ENCODE data around the gene PCCB. TPM values are rescaled to one million over a fixed set of nuclear protein-coding genes. Genes with fewer than 3 reads are reported as not detected.

PCCB gene
- total and polyA plus RNA-seq, 2 donors (not counting 3 experiments of a cell fraction or from before 2014, with no cell fraction given) = 28.6 to 36.5 TPM

- H3K9me3 ChIP-seq (replicated peaks; ENCODE audit: control insufficient read depth, insufficient read depth, low read length) = no peaks in the 10 kb centered on the region
- H3K27ac ChIP-seq (ENCODE audit: insufficient read depth, low read depth, low read length) = no peak overlapping the region
- no peaks in the 10 kb centered on the region for H3K4me1 ChIP-seq (ENCODE audit: control insufficient read depth, extremely low read depth, insufficient read depth, low read length)
- H4K20me1 ChIP-seq (replicated peaks; ENCODE audit: control insufficient read depth, extremely low read depth, insufficient read depth, low read length) = no peaks in the 10 kb centered on the region
- no peak overlapping the region for H3K4me3 ChIP-seq (replicated peaks in 1 of 3; ENCODE audit: insufficient read depth in 1 of 3, low read depth in 1 of 3, low read length in 3 of 3)
- no peak overlapping the region for H3K4me2 ChIP-seq (ENCODE audit: insufficient read depth, low read length)
- BruUV-seq (replicated peaks) = no TSS peak
- no peaks in the 10 kb centered on the region for H3K79me2 ChIP-seq (ENCODE audit: control insufficient read depth, insufficient read depth, low read length)
- TF ChIP-seq GATA2 (IDR thresholded peaks at IDR 0.05; ENCODE audit: insufficient read depth, insufficient read length, low read depth, low read length) (no peak), MYC (IDR thresholded peaks at IDR 0.05; ENCODE audit: low read depth, low read length) (no peak), JUN (IDR thresholded peaks at IDR 0.05; ENCODE audit: borderline replicate concordance, insufficient read depth, insufficient read length, low read depth) (no peak)
- H3K27me3 ChIP-seq (ENCODE audit: control insufficient read depth in 2 of 2, insufficient read depth in 2 of 2, low read length in 2 of 2) = no peaks in the 10 kb centered on the region
- H3K9ac ChIP-seq (replicated peaks; ENCODE audit: extremely low read depth, insufficient read depth, low read length) = no peak overlapping the region
- dilution Hi-C loops (cut with MboI; ENCODE audit: extremely low pct_ligation_motif_present, low sequenced_read_pairs) (no loop called here), intact Hi-C loops (cut with micrococcal nuclease) (no loop called here)
- POLR2A ChIA-PET = no interaction called here
- H2AFZ ChIP-seq (ENCODE audit: low read depth, low read length) = no peak overlapping the region
- DNase-seq (ENCODE audit: low read depth, low spot score) (no peak), FAIRE-seq (no peak)
- CTCF ChIA-PET = no interaction called here
- no peaks in the 10 kb centered on the region for H3K36me3 ChIP-seq (ENCODE audit: control insufficient read depth in 2 of 2, extremely low read depth in 1 of 2, insufficient read depth in 2 of 2, low read length in 2 of 2)
- no peaks in the 10 kb centered on the region for H3K9me1 ChIP-seq (replicated peaks; ENCODE audit: control insufficient read depth, extremely low read depth, insufficient read depth, low read length)
Observed at GRCh38 chr3:136283627-136284026, 33.5 kb downstream of the PCCB start.

DNA sequence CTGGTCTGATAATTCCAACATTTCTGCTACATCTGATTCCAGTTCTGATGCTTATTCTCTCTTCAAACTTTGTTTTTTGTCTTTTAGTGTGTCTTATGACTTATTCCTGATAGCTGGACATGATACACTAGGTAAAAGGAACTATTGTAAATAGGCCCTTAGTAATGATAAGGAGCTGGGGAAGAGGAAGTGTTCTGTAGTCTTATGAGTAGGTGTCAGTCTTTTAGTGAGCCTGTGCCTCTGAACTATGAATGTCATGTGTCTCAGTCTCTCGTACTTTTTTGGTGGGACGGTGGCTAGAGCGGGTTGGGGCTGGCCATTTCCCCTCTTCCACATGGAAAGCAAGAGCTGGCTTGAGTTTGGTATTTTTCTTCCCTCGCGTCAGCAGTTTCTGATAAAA, 41.2 kb downstream of the PCCB start:
- POLR2A ChIA-PET = no interaction called here
- Histone ChIP-seq H3K4me3 (replicated peaks in 1 of 3; ENCODE audit: insufficient read depth in 1 of 3, low read depth in 1 of 3, low read length in 3 of 3) (no peak overlapping the region), H2AFZ (ENCODE audit: low read depth, low read length) (no peak overlapping the region), H3K4me1 (ENCODE audit: control insufficient read depth, extremely low read depth, insufficient read depth, low read length) (no peaks in the 10 kb centered on the region), H3K27me3 (ENCODE audit: control insufficient read depth in 2 of 2, insufficient read depth in 2 of 2, low read length in 2 of 2) (no peaks in the 10 kb centered on the region), H3K9me1 (replicated peaks; ENCODE audit: control insufficient read depth, extremely low read depth, insufficient read depth, low read length) (no peaks in the 10 kb centered on the region), H3K9me3 (replicated peaks; ENCODE audit: control insufficient read depth, insufficient read depth, low read length) (no peaks in the 10 kb centered on the region), H3K79me2 (ENCODE audit: control insufficient read depth, insufficient read depth, low read length) (no peaks in the 10 kb centered on the region), H3K36me3 (ENCODE audit: control insufficient read depth in 2 of 2, extremely low read depth in 1 of 2, insufficient read depth in 2 of 2, low read length in 2 of 2) (peaks cover 0 to 3% of the 10 kb centered on the region in 2 experiments), H3K9ac (replicated peaks; ENCODE audit: extremely low read depth, insufficient read depth, low read length) (no peak overlapping the region), H4K20me1 (replicated peaks; ENCODE audit: control insufficient read depth, extremely low read depth, insufficient read depth, low read length) (no peaks in the 10 kb centered on the region), H3K27ac (ENCODE audit: insufficient read depth, low read depth, low read length) (no peak overlapping the region), H3K4me2 (ENCODE audit: insufficient read depth, low read length) (no peak overlapping the region)
- intact Hi-C loops (cut with micrococcal nuclease) (no loop called here), dilution Hi-C loops (cut with MboI; ENCODE audit: extremely low pct_ligation_motif_present, low sequenced_read_pairs) (no loop called here)
- CTCF ChIA-PET = interaction anchor here (0.7 kb wide), 1 partner anchor 220 kb away, joined by 3 read pairs; no protein-coding TSS in a partner anchor
- FAIRE-seq (no peak), DNase-seq (ENCODE audit: low read depth, low spot score) (no peak)
- no TSS peak for BruUV-seq (replicated peaks)
- TF ChIP-seq, protein P1, sequence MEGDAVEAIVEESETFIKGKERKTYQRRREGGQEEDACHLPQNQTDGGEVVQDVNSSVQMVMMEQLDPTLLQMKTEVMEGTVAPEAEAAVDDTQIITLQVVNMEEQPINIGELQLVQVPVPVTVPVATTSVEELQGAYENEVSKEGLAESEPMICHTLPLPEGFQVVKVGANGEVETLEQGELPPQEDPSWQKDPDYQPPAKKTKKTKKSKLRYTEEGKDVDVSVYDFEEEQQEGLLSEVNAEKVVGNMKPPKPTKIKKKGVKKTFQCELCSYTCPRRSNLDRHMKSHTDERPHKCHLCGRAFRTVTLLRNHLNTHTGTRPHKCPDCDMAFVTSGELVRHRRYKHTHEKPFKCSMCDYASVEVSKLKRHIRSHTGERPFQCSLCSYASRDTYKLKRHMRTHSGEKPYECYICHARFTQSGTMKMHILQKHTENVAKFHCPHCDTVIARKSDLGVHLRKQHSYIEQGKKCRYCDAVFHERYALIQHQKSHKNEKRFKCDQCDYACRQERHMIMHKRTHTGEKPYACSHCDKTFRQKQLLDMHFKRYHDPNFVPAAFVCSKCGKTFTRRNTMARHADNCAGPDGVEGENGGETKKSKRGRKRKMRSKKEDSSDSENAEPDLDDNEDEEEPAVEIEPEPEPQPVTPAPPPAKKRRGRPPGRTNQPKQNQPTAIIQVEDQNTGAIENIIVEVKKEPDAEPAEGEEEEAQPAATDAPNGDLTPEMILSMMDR (IDR thresholded peaks at IDR 0.05; ENCODE audit: extremely low read depth in 1 of 2, insufficient read depth in 1 of 2, low read depth in 1 of 2, low read length in 2 of 2) = no peak
- TF ChIP-seq MYC (IDR thresholded peaks at IDR 0.05; ENCODE audit: low read depth, low read length) (no peak), POLR2A (IDR thresholded peaks at IDR 0.05; ENCODE audit: low read depth, low read length) (no peak), GATA2 (IDR thresholded peaks at IDR 0.05; ENCODE audit: insufficient read depth, insufficient read length, low read depth, low read length) (no peak), EZH2 (IDR thresholded peaks at IDR 0.05; ENCODE audit: borderline replicate concordance, low read depth, low read length, severe bottlenecking) (no peak), JUN (IDR thresholded peaks at IDR 0.05; ENCODE audit: borderline replicate concordance, insufficient read depth, insufficient read length, low read depth) (no peak), POLR2AphosphoS5 (IDR thresholded peaks at IDR 0.05; ENCODE audit: insufficient read depth, low read depth, low read length) (no peak), FOS (IDR thresholded peaks at IDR 0.05; ENCODE audit: borderline replicate concordance, insufficient read depth, low read length) (no peak)
- TF ChIP-seq, protein P2, sequence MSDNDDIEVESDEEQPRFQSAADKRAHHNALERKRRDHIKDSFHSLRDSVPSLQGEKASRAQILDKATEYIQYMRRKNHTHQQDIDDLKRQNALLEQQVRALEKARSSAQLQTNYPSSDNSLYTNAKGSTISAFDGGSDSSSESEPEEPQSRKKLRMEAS (IDR thresholded peaks at IDR 0.05; ENCODE audit: insufficient read depth, insufficient read length) = no peak

All from endothelial cell of umbilical vein (primary cell).